IPS-18a (cell line): ENCODE results near the gene TTC17.
"Not testable (repeated sequence)": the region's sequence is repeated elsewhere in the genome, so short reads cannot be mapped to it uniquely, and the experiment has no call there.

Experiments
- H3K27ac ChIP-seq: one replicate; pipeline ENCODE4 v1.5.1; 2013; ENCODE audit warnings: low read length
- H3K27me3 ChIP-seq: one replicate; pipeline ENCODE4 v1.6.1; 2013; ENCODE audit warnings: mild to moderate bottlenecking, low read length; ENCODE audit not compliant: control insufficient read depth, insufficient read depth
- H3K36me3 ChIP-seq: one replicate; pipeline ENCODE4 v1.6.1; 2013; ENCODE audit warnings: low read depth, low read length; ENCODE audit not compliant: control insufficient read depth
- H3K4me1 ChIP-seq: one replicate; pipeline ENCODE4 v1.6.1; 2013; ENCODE audit warnings: low read depth, low read length; ENCODE audit not compliant: control insufficient read depth
- H3K4me3 ChIP-seq: one replicate; pipeline ENCODE4 v1.5.1; 2013; ENCODE audit warnings: low read length
- H3K9ac ChIP-seq: one replicate; pipeline ENCODE4 v1.6.1; 2013; ENCODE audit warnings: mild to moderate bottlenecking, low read length, moderate library complexity
- H3K9me3 ChIP-seq: one replicate; pipeline ENCODE4 v1.6.1; 2013; ENCODE audit warnings: low read depth, low read length; ENCODE audit not compliant: control insufficient read depth

TTC17 gene

DNA sequence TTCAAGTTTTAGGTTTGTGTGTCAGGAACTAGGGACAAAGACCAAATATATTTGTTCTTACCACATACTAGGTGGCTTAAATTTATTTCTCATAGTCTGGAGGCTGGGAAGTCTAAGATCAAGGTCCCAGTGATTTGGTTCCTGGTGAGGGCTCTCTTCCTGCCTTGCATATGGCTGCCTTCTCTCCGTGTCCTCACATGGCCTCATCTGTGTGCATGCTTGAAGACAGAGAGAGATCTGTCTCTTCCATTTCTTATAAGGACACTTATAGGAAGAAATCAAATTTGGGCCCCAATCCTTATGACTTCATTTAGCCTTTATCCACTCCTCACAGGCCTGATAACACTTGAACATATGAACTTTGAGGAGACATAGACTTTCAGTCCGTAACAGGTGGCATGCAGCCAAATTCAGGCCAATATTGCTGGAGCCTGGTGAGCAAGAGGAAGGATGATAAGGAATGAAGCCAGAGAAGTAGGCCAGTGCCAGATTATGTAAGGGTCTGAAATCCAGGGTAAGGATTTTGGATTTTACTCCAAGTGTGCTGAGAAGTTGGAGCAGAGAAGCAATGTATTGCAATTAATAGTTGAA is 35.1 kb downstream of the TTC17 start:
- Histone ChIP-seq H3K27me3 (no peaks in the 10 kb centered on the region), H3K4me1 (peaks cover 5% of the 10 kb centered on the region), H3K4me3 (no peak overlapping the region), H3K27ac (no peak overlapping the region), H3K9ac (no peak overlapping the region), H3K9me3 (no peaks in the 10 kb centered on the region), H3K36me3 (peaks cover 63% of the 10 kb centered on the region)

DNA sequence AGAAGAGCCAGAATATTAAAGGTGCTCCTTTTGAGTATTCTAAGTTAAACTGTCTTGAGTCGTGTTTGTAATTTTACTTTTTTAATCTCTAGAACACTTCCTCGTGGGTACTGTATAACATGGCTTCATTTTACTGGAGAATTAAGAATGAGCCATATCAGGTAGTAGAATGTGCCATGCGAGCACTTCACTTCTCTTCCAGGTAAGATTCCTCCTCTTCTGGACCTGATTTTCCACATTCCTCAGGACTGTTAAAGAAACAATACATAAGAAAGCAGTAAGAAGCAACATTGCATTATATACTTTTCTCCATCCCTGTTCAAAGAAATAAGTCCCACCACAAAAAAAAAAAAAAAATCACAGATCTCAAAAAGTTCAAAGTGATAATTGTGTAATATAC is 37.9 kb downstream of the TTC17 start:
- Histone ChIP-seq H3K9ac (no peak overlapping the region), H3K27me3 (no peaks in the 10 kb centered on the region), H3K27ac (no peak overlapping the region), H3K9me3 (no peaks in the 10 kb centered on the region), H3K36me3 (peaks cover 66% of the 10 kb centered on the region), H3K4me3 (no peak overlapping the region), H3K4me1 (peaks cover 14% of the 10 kb centered on the region)

DNA sequence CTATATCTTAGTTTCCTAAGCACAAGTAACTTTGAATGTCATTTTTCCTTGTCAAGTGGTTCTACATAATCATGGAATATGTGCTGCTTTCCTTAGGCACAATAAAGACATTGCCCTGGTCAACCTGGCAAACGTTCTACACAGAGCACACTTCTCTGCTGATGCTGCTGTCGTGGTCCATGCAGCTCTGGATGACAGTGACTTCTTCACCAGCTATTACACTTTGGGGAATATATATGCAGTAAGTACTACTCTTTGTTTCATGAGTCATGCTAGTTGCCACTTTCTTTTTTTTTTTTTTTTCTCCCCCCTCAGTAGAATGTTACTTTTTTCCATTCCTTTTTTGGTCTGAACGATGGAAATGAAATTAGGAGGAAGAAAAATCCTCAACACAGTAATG is 38.5 kb downstream of the TTC17 start:
- peaks cover 64% of the 10 kb centered on the region for H3K36me3 ChIP-seq
- no peak overlapping the region for H3K27ac ChIP-seq
- H3K9ac ChIP-seq: no peak overlapping the region
- no peaks in the 10 kb centered on the region for H3K9me3 ChIP-seq
- no peak overlapping the region for H3K4me3 ChIP-seq
- peaks cover 14% of the 10 kb centered on the region for H3K4me1 ChIP-seq
- H3K27me3 ChIP-seq: no peaks in the 10 kb centered on the region

DNA sequence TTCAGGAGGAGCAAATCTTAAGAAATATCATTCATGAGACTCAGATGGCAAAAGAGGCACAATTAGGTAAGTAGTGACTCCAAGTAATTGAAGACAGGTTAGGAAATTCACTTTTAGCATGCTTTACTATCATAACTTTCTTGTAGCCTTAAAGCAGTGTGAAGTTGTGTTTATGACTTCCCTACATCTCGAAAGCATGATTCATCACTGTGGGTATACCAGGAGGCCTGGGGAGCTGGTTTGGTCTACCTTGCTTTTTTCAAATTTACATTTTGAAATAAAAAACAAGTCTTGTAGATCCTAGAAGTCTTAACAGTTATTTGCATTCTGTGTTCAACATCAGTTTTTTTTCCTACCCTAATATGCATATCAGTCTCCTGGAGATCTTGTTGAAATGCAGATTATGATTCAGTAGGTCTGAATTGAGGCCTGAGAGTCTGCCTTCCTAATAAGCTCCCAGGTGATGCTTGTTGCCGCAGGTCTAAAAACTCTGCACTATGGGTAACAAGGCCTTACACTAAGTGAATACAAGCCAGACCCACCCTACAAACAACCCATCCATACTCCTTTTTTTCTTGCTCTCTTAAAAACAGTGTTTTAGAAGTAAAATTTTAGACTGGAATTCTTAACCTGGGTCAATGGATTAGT is 41.4 kb downstream of the TTC17 start:
- Histone ChIP-seq H3K4me3 (no peak overlapping the region), H3K27me3 (no peaks in the 10 kb centered on the region), H3K36me3 (peaks cover 72% of the 10 kb centered on the region), H3K9me3 (no peaks in the 10 kb centered on the region), H3K27ac (no peak overlapping the region), H3K9ac (no peak overlapping the region), H3K4me1 (peaks cover 9% of the 10 kb centered on the region)

DNA sequence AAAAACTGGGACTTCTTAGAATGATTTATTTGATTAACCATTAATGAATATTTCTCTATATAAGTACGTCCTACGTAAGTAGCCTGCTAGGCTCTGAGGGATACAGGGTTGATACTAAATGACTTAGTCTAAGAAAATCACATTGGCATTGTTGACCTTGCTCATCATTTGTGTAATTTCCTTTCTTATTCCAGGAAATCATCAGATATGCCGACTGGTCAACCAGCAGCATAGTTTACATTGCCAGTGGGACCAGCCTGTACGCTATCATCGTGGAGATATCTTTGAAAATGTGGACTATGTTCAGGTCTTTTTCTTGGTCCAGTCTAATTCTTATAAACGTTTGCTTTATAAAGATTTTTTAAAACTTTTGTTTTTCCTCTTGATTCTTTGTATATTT is 42.5 kb downstream of the TTC17 start:
- H3K4me1 ChIP-seq: peaks cover 9% of the 10 kb centered on the region
- no peaks in the 10 kb centered on the region for H3K9me3 ChIP-seq
- no peaks in the 10 kb centered on the region for H3K27me3 ChIP-seq
- H3K4me3 ChIP-seq: no peak overlapping the region
- H3K36me3 ChIP-seq: peaks cover 75% of the 10 kb centered on the region
- H3K27ac ChIP-seq: no peak overlapping the region
- no peak overlapping the region for H3K9ac ChIP-seq

DNA sequence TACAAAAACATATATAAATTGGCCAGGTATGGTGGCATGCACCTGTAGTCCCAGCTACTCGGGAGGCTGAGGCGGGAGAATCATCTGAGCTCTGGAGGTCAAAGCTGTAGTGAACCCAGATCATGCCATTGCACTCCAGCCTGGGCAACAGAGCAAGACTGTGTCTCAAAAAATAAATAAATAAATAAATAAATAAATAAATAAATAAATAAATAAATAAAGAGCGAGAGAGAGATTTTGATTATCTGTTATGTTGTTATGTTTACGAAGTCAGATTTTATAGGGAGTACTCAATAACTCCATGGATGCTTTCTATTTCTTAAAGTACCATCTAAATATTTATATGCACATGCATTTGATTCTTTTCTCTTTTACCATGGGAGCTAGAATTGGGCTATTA is 43.1 kb downstream of the TTC17 start:
- H3K9me3 ChIP-seq, H3K4me3 ChIP-seq, H3K9ac ChIP-seq, H3K27me3 ChIP-seq, H3K27ac ChIP-seq, H3K4me1 ChIP-seq: not testable (repeated sequence)
- H3K36me3 ChIP-seq: peaks cover 74% of the 10 kb centered on the region

DNA sequence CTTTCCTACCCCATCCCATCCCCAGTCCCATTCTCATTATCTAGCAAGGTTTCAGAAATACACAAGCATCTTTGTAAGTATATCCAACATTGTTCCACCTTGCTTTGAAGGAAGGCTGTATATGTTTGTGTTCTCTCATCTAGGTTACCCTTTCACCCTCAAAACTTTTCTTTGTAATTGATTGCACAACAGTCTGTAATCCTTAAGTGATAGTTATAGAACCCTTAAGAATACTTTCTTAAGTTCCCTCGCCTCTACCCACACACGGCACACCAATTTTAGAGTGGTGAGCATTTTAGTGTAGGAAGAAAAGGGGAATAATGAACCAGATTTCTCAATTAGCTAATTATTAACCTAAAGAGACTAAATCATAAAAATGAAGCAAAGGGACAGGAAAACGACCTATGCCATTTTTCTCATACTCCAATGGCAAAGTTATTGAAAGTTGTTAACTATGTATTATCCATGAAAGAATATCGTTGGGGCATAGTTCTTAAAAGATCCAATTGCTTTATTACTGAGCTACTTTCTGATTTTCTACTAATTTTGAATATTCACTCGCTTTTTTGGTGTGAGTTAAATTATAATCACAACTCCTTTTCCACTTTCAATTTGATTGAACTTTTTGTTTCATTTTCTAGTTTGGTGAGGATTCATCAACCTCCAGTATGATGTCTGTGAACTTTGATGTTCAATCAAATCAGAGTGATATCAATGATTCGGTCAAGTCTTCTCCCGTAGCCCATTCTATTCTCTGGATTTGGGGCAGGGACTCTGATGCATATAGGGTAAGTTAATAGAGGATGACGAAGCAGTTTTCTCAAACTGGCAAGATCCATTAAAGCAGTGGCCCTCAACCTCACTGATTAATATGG is 44.9 kb downstream of the TTC17 start:
- H3K27ac ChIP-seq: no peak overlapping the region
- H3K9ac ChIP-seq: no peak overlapping the region
- no peaks in the 10 kb centered on the region for H3K9me3 ChIP-seq
- H3K36me3 ChIP-seq: peaks cover 71% of the 10 kb centered on the region
- no peak overlapping the region for H3K4me3 ChIP-seq
- peaks cover 9% of the 10 kb centered on the region for H3K4me1 ChIP-seq
- no peaks in the 10 kb centered on the region for H3K27me3 ChIP-seq

DNA sequence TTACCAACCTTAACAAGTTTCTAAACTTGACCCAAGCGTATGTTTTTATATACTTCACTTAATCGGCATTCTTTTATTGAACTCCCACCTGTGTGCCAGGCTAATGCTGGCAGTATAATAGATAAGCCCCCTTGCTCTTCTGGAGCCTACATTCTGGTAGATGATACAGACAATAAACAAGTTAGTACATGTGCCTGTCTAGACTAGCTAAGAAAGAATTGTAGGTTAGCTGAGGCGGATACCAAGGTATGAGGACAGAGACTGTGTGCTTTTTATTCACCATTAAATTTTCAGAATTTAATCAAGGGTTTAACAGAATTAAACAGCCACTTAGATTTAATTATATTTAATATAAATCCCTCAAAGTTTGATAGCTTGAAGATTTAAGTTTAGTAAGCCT is 45.7 kb downstream of the TTC17 start:
- H3K36me3 ChIP-seq: peaks cover 77% of the 10 kb centered on the region
- H3K9ac ChIP-seq: no peak overlapping the region
- peaks cover 9% of the 10 kb centered on the region for H3K4me1 ChIP-seq
- no peaks in the 10 kb centered on the region for H3K27me3 ChIP-seq
- H3K27ac ChIP-seq: no peak overlapping the region
- no peak overlapping the region for H3K4me3 ChIP-seq
- no peaks in the 10 kb centered on the region for H3K9me3 ChIP-seq

DNA sequence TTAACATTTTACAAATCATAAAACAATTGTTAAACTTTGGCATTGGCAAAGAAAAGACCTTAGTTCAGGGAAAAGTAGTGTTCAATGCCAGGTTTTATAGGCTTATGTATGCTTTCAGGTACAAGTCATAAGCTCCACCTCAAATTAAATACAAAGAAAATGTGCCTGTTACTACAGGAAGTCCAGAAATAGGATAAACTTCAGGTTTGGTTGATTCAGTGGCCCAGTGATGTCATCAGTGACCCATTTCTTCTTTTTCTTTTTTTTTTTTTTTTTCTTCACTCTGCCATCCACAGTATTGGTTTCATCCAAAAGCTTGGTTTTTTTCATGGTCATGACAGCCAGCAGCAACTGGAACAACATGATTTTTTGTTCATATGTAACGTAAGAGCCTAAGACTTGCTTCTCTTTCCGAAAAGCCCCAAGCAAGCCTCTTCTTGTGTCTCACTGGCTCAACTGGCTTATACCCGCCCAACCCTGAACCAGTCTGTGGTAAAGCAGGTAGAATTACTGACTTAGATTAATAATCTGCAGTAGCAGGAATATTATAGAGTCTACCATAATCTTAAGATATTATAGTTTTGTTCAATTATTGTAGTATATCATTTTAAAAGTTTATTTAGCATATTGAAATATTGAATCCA is 46.2 kb downstream of the TTC17 start:
- H3K9me3 ChIP-seq: no peaks in the 10 kb centered on the region
- H3K27me3 ChIP-seq: no peaks in the 10 kb centered on the region
- peaks cover 77% of the 10 kb centered on the region for H3K36me3 ChIP-seq
- peaks cover 5% of the 10 kb centered on the region for H3K4me1 ChIP-seq
- no peak overlapping the region for H3K27ac ChIP-seq
- H3K4me3 ChIP-seq: no peak overlapping the region
- no peak overlapping the region for H3K9ac ChIP-seq

DNA sequence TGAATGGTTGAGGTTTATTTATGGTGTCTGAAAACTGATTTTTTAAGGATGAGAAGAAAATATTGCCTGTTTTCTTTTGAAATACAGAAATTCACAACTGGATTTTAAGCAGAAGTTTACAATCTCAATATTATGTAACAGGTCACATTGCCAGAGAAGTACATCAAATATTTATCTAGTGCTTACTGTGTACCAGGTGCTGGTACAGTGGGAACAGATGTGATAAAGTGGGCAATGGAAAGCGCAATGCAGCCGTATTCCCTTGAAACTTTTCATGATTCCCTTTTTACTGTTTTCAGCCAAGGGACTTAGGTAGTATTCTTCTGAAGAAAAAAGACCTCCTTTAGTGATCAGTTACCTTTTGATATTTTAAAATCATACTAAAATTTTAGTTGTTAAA is 49.6 kb downstream of the TTC17 start:
- Histone ChIP-seq H3K27me3 (no peaks in the 10 kb centered on the region), H3K4me1 (no peaks in the 10 kb centered on the region), H3K27ac (no peak overlapping the region), H3K9ac (no peak overlapping the region), H3K4me3 (no peak overlapping the region), H3K36me3 (peaks cover 71% of the 10 kb centered on the region), H3K9me3 (no peaks in the 10 kb centered on the region)

DNA sequence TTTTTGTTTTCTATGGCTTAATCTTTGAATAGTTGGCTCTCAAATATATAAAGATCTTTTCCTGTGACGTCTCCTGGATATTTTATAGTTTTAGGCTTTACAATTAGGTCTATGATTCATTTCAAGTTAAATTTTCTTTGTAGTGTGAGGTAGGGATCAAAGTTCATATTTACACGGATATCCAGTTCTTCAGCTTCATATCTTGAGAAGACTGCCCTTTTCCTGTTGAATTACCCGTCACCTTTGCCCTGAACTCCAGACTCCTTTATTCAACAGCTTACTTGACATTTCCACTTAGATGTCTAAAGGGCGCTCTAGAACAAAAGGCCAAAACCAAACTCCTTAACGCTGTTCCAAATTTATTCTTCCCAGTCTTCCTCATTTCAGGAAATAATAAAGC is 51.7 kb downstream of the TTC17 start:
- peaks cover 70% of the 10 kb centered on the region for H3K36me3 ChIP-seq
- no peak overlapping the region for H3K27ac ChIP-seq
- H3K4me3 ChIP-seq: no peak overlapping the region
- H3K9me3 ChIP-seq: no peaks in the 10 kb centered on the region
- H3K9ac ChIP-seq: no peak overlapping the region
- H3K27me3 ChIP-seq: no peaks in the 10 kb centered on the region
- no peaks in the 10 kb centered on the region for H3K4me1 ChIP-seq
